H54 (cell line): Measurements from ENCODE around the gene FAM83C.
A peak's percentile ranks its signal among the peaks of the same experiment; 100 is the strongest.
"Not testable (repeated sequence)": the region's sequence is repeated elsewhere in the genome, so short reads cannot be mapped to it uniquely, and the experiment has no call there.

Source experiments
- DNase-seq: peaks from one replicate; pipeline ENCODE4 v3.0.0; 2011; ENCODE audit warnings: low spot score, mixed read lengths; ENCODE audit not compliant: insufficient read length
- FAIRE-seq: peaks from 3 replicates; lab custom pipeline; 2011; peaks lifted over from hg19 to GRCh38; lab: Jason Lieb, UNC
- POLR2A ChIP-seq: IDR thresholded peaks from 2 replicates; pipeline ENCODE4 v1.6.1; 2011; ENCODE audit warnings: low read depth, mild to moderate bottlenecking, low read length

FAM83C gene

DNA sequence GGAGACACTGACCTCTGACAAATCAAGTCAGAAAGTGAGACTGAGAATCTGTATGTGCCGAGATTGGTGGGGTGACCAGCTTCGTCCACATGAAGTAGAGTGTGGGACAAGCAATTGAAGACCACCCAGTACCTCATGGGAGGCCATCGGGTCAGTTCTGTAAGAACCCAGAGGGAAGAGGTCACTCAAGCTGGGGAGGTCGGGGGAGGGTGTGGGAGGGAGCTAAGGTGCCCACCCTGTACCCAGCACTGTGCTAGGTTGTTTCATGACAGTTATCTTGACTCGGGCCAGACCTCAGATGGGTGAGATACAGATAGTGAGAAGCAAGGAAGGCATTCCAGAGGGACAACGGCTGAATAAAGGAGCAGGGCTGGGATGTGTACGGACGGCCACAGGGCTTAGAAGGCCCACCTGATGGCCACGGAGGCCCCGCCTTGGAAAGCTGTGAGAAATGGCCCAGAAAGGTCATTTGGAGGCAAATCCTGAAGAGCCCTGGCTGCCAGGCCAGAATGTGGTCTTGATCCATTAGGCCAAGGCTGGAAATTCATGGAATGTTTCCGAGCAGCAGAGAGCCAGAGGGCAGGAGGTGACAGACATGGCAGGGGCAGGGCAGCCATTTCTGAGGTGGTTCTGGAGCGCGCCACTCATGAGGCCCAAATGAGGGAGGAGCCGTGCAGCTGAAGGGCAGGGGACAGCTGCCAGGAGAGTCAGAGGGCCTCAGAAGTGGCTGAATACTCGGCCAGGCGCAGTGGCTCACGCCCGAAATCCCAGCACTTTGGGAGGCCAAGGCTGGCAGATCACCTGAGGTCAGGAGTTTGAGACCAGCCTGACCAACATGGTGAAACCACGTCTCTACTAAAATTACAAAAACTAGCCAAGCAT lies 22.0 kb downstream of the FAM83C start:
- no peak for FAIRE-seq
- no peak for TF ChIP-seq POLR2A

DNA sequence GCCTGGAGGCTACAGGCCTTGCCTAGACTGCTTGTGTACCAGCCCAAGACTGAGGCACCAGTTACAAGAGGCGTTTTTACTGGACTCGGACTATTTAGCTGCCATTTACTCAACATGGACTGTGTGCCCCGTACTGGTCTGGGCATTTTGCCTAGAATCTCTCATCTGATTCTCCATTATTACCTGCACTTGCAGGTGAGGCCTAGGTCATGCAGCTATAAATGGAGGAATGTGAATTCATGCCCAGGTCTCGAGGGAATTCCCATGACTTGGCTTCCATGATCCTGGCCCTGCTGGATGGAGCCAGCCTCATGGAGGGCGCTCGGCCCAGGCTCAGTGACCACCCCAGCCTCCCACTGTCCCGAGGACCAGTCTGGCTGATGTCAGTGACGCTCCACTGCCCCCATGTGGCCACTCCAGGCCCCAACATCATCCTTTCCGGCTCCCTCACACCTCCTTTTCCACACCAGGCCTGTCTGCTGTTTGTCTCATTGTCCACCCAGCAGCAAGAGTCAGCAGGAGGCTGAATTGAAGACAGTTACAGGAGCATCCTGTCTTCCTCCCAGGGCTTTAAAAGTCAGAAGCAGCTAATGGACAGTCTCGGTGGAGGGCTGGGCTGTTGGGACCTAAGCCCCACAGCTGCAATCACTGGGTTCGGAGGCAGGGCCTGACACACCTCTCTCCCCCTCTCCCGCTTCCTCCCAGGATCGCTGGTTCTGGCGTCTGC lies 23.0 kb downstream of the FAM83C start:
- no peak for TF ChIP-seq POLR2A
- FAIRE-seq, result no peak
- DNase-seq, result peak; percentile 79

More for the DNA sequence above, 22.0 kb downstream of the FAM83C start:
- no peak for DNase-seq

GRCh38 chr20:35267092-35267491 lies 25.1 kb downstream of the FAM83C start:
- DNase-seq, result no peak
- TF ChIP-seq POLR2A, result no peak
- no peak for FAIRE-seq

- TF ChIP-seq POLR2A, result no peak
- FAIRE-seq, result no peak
- DNase-seq, result no peak
Observed at GRCh38 chr20:35264755-35265154, 27.5 kb downstream of the FAM83C start.

DNA sequence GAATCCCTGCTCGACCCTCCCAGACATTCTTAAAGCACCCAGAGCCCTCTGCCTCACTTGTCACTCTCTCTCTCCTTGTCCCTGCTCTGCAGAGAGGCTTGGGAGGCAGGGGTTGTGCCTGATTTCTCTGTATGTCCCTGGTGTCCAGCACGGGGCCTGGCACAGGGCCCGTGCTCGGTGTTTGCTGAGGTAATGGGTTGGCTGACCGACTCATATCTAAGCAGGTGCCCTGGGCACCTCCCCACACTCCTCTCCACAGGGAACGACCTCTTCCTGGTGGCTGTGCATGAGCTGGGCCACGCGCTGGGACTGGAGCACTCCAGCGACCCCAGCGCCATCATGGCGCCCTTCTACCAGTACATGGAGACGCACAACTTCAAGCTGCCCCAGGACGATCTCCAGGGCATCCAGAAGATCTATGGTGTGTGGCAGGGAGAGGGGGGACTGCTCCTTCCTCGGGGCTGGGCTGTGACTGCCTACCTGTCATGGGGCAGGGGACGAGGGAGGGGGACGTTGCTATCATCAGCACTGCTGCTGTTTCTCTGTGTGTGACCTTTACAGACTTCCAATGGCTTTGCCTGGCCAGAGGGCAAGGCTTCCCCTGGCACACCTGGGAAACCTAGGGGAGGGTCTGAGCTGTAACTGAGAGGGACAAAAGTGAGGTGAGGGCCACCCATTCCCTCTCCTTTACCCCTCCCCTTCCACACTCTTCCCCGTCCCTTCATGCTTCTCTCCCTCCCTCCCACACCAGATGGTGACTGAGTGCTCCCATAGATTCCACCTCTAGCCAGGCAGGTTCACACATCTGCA lies 28.5 kb downstream of the FAM83C start:
- DNase-seq (no peak), FAIRE-seq (no peak)
- no peak for TF ChIP-seq POLR2A

DNA sequence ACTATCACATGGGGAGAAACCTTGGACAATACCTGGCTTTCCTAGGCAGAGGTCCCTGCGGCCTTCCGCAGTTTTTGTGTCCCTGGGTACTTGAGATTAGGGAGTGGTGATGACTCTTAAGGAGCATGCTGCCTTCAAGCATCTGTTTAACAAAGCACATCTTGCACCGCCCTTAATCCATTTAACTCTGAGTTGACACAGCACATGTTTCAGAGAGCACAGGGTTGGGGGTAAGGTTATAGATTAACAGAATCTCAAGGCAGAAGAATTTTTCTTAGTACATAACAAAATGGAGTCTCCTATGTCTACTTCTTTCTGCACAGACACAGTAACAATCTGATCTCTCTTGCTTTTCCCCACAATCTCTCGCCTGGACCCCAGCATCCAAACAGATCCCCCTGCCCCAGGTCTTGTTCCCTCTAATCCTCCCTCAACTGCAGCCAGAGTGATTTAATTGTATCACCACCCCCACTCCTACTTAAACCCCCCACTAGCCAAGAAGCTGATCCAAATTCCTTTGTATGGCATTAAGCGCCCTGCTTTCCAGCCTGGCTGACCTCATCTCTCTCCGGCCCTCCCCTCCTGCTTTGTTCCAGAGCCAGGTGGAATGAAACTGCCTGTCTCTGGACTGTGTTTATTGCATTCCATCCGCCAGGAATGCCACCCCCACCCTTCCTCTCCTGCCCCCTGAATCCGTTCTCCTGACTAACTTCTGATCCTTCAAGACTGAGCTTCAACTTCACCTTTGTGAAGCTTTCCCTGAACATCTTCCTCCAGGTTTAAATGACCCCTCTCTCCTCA lies 29.3 kb downstream of the FAM83C start:
- not testable (repeated sequence) for FAIRE-seq
- peak; percentile 78 for DNase-seq

GRCh38 chr20:35262321-35262720 lies 29.9 kb downstream of the FAM83C start:
- not testable (repeated sequence) for FAIRE-seq, DNase-seq

DNA sequence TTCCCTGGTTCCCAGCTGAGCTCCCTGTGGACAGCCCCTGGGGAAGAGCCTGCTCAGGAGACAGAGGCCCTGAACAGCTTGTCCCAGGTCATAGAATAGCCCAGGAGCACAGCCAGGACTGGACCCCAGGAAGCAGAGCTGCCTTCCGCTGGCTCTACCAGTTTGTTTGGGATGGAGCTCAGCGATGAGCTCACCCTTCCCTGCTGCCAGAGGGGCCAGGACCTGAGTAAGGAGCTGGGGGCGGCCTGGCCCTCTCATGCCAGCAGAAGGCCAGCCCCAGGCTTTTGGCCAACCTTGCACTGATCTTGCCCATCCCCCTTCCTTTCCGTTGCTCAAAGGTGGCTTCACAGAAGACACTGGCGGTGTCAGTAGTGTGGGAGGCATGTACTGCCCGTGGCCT lies 31.8 kb downstream of the FAM83C start:
- TF ChIP-seq POLR2A, result no peak
- FAIRE-seq, result no peak
- no peak for DNase-seq

GRCh38 chr20:35257175-35257909 lies 34.9 kb downstream of the FAM83C start:
- no peak for DNase-seq

DNA sequence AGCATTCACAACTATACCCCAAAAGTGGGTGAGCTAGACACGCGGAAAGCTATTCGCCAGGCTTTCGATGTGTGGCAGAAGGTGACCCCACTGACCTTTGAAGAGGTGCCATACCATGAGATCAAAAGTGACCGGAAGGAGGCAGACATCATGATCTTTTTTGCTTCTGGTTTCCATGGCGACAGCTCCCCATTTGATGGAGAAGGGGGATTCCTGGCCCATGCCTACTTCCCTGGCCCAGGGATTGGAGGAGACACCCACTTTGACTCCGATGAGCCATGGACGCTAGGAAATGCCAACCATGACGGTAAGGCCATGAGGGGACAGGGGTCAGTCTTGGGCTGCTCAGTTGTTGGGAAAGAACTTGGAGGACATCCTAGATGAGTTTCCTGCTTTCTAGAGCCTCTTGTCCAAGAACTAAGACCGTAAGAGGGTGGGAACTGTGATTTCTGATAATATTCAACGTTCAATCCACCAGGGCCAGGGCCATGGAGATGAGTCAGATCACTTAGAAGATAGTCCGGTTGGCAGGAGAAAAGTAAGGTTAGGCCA lies 37.7 kb downstream of the FAM83C start:
- no peak for DNase-seq
- no peak for TF ChIP-seq POLR2A
- FAIRE-seq, result no peak

More at GRCh38 chr20:35257175-35257909, 34.9 kb downstream of the FAM83C start:
- no peak for FAIRE-seq
- TF ChIP-seq POLR2A, result no peak

GRCh38 chr20:35253010-35253409 lies 39.2 kb downstream of the FAM83C start:
- no peak for DNase-seq
- no peak for FAIRE-seq
- no peak for TF ChIP-seq POLR2A

GRCh38 chr20:35252598-35252997 lies 39.6 kb downstream of the FAM83C start:
- not testable (repeated sequence) for DNase-seq, FAIRE-seq
